Left colon (tissue), 2 donors: Measurements from ENCODE around the gene KRTAP29-1. TPM values are rescaled to one million over a fixed set of nuclear protein-coding genes. Genes with fewer than 3 reads are reported as not detected.

Experiments used
- ATAC-seq: fragments of 200-7000 bp; cut with Tn5 transposase; one replicate; pipeline ENCODE4 v1.9.1; 2020; ENCODE audit warnings: mild to moderate bottlenecking, moderate library complexity
- DNase-seq, 2 donors: peaks; one replicate each; pipeline ENCODE4 v3.0.0-alpha.2; 2020
- intact Hi-C, 2 donors: fragments of 100-400 bp; cut with DNase I in 1 of 2; cut with micrococcal nuclease in 1 of 2; formaldehyde crosslinking; loops; one replicate each; pipeline versions ENCODE4 v1.11.2 to v1.14.0; 2022; cut with DNase I, micrococcal nuclease
- total RNA-seq, 2 donors: library from RNA; stranded (reverse); fragmentation: NEBNext Ultra II Directional; extraction: Animal tissue kit (Norgen Biotek cat#: 25700); gene quantifications; one replicate each; pipeline ENCODE4 v1.2.1, GENCODE V29; 2021
- donor health status: DM: no; HTN: no; CAD: no.
- donor health status: DM: yes; HTN: yes; CAD: no.

KRTAP29-1 gene
- total RNA-seq, 2 donors from 2014 or later: not detected

GRCh38 chr17:41331606-41332005, 29.0 kb upstream of the KRTAP29-1 start:
- intact Hi-C loops: no loop called here
- no peak for DNase-seq

DNA sequence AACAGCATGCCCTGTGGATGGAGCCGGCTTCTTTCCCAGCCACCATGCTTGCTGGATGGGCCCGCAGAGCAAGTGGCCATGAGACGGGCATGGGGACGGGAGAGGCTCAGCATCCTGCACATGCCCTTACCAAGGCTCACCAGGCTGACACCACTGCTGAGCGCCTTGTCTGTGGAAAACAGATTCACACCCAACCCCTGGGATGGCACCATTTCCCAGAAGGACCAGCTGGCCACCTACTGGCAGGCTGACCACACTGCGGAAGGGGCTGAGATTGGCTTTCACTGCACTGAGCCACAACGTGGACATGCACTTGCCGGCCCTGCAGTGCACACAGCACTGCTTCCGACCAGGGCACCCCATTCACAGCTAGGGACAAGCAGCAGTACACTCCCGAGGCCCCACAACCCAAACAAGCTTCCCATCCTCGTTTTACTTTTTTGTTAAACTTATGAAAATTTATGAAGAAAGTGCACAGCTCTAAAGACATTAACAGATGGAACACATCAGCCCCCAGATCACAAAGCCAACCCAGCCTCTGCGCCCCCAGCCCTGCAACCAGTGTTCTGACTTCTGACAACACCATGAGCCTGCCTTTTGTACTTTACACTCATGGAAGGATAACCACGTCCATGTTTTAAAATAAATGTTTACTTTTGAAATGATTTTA, 26.8 kb upstream of the KRTAP29-1 start:
- ATAC-seq: peak; percentile 90
- peak in 1 of 2 donors; percentile 59 for DNase-seq
- intact Hi-C loops: loop anchor here in 1 of 2 donors (5.0 kb wide), 1 partner anchor 422 kb away; no protein-coding TSS in a partner anchor

More at GRCh38 chr17:41331606-41332005, 29.0 kb upstream of the KRTAP29-1 start:
- ATAC-seq: no peak

DNA sequence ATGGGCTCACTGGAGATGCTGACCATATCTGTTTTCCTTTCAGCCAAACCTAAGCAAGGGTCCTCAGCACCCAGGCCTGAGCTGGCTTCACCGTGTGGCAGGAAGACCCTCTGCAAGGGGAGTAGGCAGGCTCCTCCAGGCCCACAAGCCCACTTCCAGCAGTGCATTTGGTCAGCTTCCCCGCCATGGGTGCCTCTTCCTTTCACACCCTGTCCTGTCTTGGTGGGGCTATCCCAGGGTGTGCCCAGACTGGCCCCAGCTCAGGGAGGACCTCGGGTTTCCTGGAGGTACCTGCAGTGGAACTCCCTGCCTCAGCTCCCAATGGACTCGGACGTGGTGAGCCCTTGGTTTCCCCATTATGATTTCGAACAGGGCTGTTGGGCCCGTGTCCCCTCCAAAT, 25.6 kb upstream of the KRTAP29-1 start:
- intact Hi-C loops: loop anchor here in 1 of 2 donors (5.0 kb wide), 1 partner anchor 421 kb away; no protein-coding TSS in a partner anchor
- no peak for DNase-seq
- no peak for ATAC-seq

DNA sequence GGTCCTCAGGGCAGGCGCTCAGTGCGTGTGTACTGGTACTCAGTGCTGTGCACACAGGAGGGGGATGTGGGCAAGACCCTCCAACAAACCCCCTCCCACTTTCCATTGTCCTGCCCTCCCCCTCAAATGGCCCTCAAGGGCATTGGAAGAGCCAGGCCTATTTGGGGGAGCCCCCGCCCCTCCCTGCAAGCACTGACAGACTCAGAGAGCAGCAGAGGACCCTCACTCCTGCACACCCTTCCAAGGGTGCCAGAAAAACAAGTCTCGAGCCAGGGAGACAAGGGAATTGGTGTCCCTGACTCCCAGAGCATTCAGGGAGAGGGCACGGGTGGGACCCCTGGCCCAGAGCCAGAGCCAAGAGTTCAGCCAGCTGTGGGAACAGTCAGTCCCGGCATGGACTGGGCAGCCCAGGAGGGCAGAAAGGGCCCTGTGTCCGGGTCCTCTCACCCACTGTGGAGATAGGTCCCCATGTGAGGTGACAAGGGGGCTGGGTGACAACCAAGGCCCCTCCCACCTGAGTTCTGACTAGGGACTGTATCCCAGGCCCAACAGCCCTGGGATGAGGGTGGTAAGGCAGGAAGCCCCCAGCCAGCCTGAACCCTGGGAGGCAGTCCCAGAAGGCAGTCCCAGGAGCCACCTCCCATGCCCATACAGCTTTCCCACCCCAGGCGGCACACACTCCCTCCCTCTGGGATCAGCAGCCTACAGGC, 24.9 kb upstream of the KRTAP29-1 start:
- no peak for DNase-seq
- ATAC-seq: no peak
- intact Hi-C loops: loop anchor here in 1 of 2 donors (5.0 kb wide), 1 partner anchor 420 kb away; no protein-coding TSS in a partner anchor

DNA sequence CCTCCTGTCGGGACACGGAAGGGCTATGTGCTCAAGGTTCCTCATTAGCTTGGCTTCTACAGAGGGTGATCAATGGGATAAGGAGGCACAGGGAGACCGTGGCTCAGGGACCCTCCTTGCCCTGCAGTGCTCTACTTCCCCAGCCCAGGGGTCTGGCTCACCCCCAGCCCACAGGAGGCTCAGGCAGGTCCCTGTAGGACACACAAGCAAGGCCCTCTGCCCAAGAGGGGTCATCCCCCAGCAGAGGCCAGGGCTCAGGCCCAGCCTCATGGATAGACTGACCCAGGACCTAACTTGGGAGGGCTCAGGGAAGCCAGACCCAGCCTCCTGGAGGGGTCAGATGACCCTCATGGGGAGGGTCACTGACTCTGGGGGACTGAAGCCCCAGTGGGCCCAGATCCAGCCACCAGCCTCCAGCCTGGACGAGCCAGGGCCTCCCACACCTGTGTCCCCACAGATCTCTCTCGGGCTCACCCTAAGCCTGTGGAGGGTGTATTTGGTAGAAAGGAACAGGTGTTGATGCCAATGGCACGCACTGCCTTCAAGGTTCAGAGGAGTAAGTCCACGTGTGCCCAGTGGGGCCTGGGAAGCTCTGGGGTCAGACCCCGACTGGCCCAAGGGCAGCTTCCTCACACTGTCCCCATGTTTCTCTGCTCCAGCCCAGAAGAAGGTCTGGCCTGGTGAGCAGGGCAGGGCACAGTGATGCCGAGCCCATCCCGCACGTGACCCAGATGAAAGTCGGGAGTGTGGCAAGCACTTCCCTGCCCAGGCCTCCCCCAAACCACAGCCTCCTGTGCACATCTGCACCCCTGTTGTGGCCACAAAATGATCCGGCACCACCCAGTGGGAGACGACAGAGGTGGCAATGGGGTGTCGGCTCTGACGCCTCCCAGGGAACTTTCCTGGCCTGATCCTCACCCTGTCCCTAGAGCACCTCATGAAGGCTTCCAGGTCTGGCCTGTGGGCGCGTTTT, 23.8 kb upstream of the KRTAP29-1 start:
- ATAC-seq: no peak
- intact Hi-C loops: loop anchor here in 1 of 2 donors (5.0 kb wide), 1 partner anchor 419 kb away; no protein-coding TSS in a partner anchor
- DNase-seq: no peak

- ATAC-seq: no peak
- intact Hi-C loops: loop anchor here in 1 of 2 donors (5.0 kb wide), 1 partner anchor 418 kb away; no protein-coding TSS in a partner anchor
Measured at GRCh38 chr17:41325611-41326010, 23.0 kb upstream of the KRTAP29-1 start.

GRCh38 chr17:41325126-41325525, 22.5 kb upstream of the KRTAP29-1 start:
- no peak for ATAC-seq
- no peak for DNase-seq
- intact Hi-C loops: loop anchor here in 1 of 2 donors (5.0 kb wide), 1 partner anchor 418 kb away; no protein-coding TSS in a partner anchor

More at GRCh38 chr17:41325611-41326010, 23.0 kb upstream of the KRTAP29-1 start:
- DNase-seq: no peak

- intact Hi-C loops: loop anchor here in 1 of 2 donors (5.0 kb wide), 1 partner anchor 417 kb away; no protein-coding TSS in a partner anchor
- peak; percentile 82 for ATAC-seq
- DNase-seq: peak in 1 of 2 donors; percentile 40
Measured at GRCh38 chr17:41324180-41325075, 21.8 kb upstream of the KRTAP29-1 start.

GRCh38 chr17:41322903-41323895, 20.5 kb upstream of the KRTAP29-1 start:
- no peak for DNase-seq
- intact Hi-C loops: no loop called here
- ATAC-seq: no peak

- DNase-seq (no peak), ATAC-seq (peak; percentile 66)
- intact Hi-C loops: no loop called here
Measured at GRCh38 chr17:41322094-41322902, 19.6 kb upstream of the KRTAP29-1 start.

GRCh38 chr17:41318231-41318630, 15.6 kb upstream of the KRTAP29-1 start:
- no peak for ATAC-seq
- DNase-seq: no peak
- intact Hi-C loops: no loop called here

GRCh38 chr17:41315814-41316445, 13.3 kb upstream of the KRTAP29-1 start:
- ATAC-seq (no peak), DNase-seq (no peak)
- intact Hi-C loops: no loop called here

- ATAC-seq (no peak), DNase-seq (no peak)
- intact Hi-C loops: no loop called here
Measured at GRCh38 chr17:41315204-41315794, 12.6 kb upstream of the KRTAP29-1 start, which contains the start of gene KRTAP17-1. Gene KRTAP17-1 (minus strand): TSS chr17:41315710. CDS start chr17:41315650, 60 bp downstream.

DNA sequence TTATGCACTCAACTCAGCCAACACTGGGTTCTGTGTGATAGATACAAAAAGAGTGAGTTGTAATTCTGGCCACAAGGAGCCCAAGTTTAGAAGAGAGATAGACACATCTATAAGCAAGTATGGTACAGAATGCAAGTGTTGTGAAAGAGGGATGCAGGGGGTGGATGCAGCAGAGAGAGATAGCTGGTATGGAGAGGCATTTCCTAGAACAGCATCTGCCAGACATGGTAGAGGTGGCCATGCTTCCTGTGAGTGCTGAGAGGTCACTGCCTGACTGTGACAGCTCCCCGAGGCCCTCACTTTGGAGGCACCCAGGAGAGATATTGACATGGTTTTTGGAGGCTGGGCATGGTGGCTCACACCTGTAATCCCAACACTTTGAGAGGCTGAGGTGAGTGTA, 8.5 kb upstream of the KRTAP29-1 start:
- ATAC-seq (no peak), DNase-seq (no peak)
- intact Hi-C loops: no loop called here

DNA sequence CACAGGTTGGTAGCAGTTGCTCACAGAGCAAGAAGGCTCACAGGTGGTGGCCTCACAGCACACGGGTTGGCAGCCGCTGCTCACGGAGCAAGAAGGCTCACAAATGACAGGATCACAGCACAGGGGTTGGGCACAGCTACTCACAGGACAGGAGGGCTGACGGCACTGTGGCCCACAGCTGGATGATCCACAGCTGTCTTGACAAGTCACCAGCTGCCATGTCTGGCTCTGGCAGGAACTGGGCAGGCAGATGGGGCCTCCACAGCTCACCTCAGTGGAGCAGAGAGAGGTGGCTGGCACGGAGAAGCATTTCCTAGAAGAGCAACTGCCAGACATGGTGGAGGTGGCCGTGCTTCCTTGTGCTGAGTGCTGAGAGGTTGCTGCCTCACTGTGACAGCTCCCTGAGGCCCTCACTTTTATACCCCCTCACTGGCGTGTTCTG, 6.3 kb upstream of the KRTAP29-1 start, which contains the start of gene KRTAP16-1:
TSS of gene KRTAP16-1 (minus strand) at position 392 of the 442 bp plus-strand sequence. CDS start at position 336, 56 bp downstream.
- DNase-seq: no peak
- ATAC-seq: no peak
- intact Hi-C loops: no loop called here
